Spleen (tissue), 11 donors: ENCODE data around the gene SLC25A26. TPM values are rescaled to one million over a fixed set of nuclear protein-coding genes. Genes with fewer than 3 reads are reported as not detected.
A peak's percentile ranks its signal among the peaks of the same experiment; 100 is the strongest.

ENCODE experiments used
- DNase-seq: peaks from one replicate; pipeline ENCODE4 v3.0.0-alpha.2; 2020
- H3K27ac ChIP-seq, 8 donors: fragments of 200-600 bp; sonication (generic) in 7 of 8; 1 replicate in 4 of 8; 2 replicates in 4 of 8; pipeline versions ENCODE4 v1.5.0 to v1.8.0; 2016 to 2021; ENCODE audit warnings: inconsistent platforms in 4 of 8, mild to moderate bottlenecking in 4 of 8, moderate library complexity in 1 of 8
- H3K27me3 ChIP-seq, 7 donors: fragments of 200-600 bp; sonication (generic) in 6 of 7; replicated peaks in 1 of 7; 1 replicate in 4 of 7; 2 replicates in 3 of 7; pipeline versions ENCODE4 v1.5.0 to v1.8.0; 2016 to 2021; ENCODE audit warnings: inconsistent platforms in 3 of 7, mild to moderate bottlenecking in 1 of 7
- H3K36me3 ChIP-seq, 6 donors: fragments of 200-600 bp; sonication (generic) in 5 of 6; 1 replicate in 4 of 6; 2 replicates in 2 of 6; pipeline versions ENCODE4 v1.5.0 to v1.8.0; 2016 to 2021; ENCODE audit warnings: inconsistent platforms in 2 of 6
- H3K4me1 ChIP-seq, 6 donors: fragments of 200-600 bp; sonication (generic) in 5 of 6; 1 replicate in 3 of 6; 2 replicates in 3 of 6; pipeline versions ENCODE4 v1.5.0 to v1.8.0; 2016 to 2021; ENCODE audit warnings: inconsistent platforms in 3 of 6
- H3K4me3 ChIP-seq, 8 donors: fragments of 200-600 bp; sonication (generic) in 7 of 8; 1 replicate in 4 of 8; 2 replicates in 4 of 8; pipeline versions ENCODE4 v1.5.0 to v1.8.0; 2016 to 2021; ENCODE audit warnings: inconsistent platforms in 4 of 8, mild to moderate bottlenecking in 4 of 8, moderate library complexity in 2 of 8
- H3K9me3 ChIP-seq, 8 donors: fragments of 200-600 bp; sonication (generic) in 7 of 8; 1 replicate in 4 of 8; 2 replicates in 4 of 8; pipeline versions ENCODE4 v1.5.0 to v1.8.0; 2016 to 2021; ENCODE audit warnings: inconsistent platforms in 4 of 8
- CTCF ChIP-seq, 11 experiments: fragments of 200-600 bp in 7 of 11; fragments of 450-650 bp in 4 of 11; sonication (generic) in 4 of 11; IDR thresholded peaks in 8 of 11; conservative IDR thresholded peaks in 3 of 11; 1 replicate in 7 of 11; 2 replicates in 4 of 11; pipeline versions ENCODE4 v1.4.0 to v1.8.0; 2016 to 2021; ENCODE audit warnings: antibody characterized with exemption in 11 of 11, inconsistent platforms in 4 of 11, mild to moderate bottlenecking in 1 of 11
- POLR2A ChIP-seq, 3 donors: fragments of 450-650 bp; IDR thresholded peaks; one replicate each; pipeline ENCODE4 v1.5.1; 2017; ENCODE audit warnings: antibody characterized with exemption in 3 of 3, mild to moderate bottlenecking in 1 of 3
- POLR2AphosphoS5 ChIP-seq, 3 donors: sonication (generic); formaldehyde crosslinking; IDR thresholded peaks; one replicate each; pipeline ENCODE4 v1.5.1; 2017; ENCODE audit warnings: antibody characterized with exemption in 3 of 3
- WGBS, 5 donors: extraction: QIAGEN DNeasy Blood & Tissue Kit in 3 of 5; methylation state at CpG; one replicate each; pipeline versions ENCODE4 v1.1.5 to v1.1.7; 2013 to 2018; 5-methylcytosine and 5-hydroxymethylcytosine counted together
- intact Hi-C: fragments of 100-400 bp; cut with DNase I; formaldehyde crosslinking; loops from one replicate; pipeline ENCODE4 v1.15.0; 2023; ENCODE audit warnings: low total_unique reads
- polyA plus RNA-seq, 3 donors: library from polyadenylated mRNA; stranded (reverse); fragments of 200-250 nt; gene quantifications; one replicate each; pipeline ENCODE4 v1.2.1, GENCODE V29; 2013
- total RNA-seq, 7 donors: library from RNA; depleted of rRNA in 3 of 7; stranded (reverse); fragments of >200 nt in 3 of 7; fragmentation: NEBNext Ultra II Directional in 4 of 7; extraction: Animal tissue kit (Norgen Biotek cat#: 25700) in 4 of 7; gene quantifications; one replicate each; pipeline versions ENCODE4 v1.1.0 to v1.2.1, GENCODE V29; 2016 to 2021
- donor health status: healthy with polysubstance abuse.
- donor health status: DM: no; HTN: no; CAD: no; lungs with moderate emphysema.
- donor health status: DM: no; HTN: no; CAD: no.
- donor health status: Bipolar disorder and iron deficiency.
- donor health status: healthy.
- donor health status: DM: no; HTN: no; CAD: no.
- donor health status: DM: yes; HTN: yes; CAD: no.

SLC25A26 gene
- total and polyA plus RNA-seq, 10 donors = 14.9 to 20.9 (median 16.0) TPM

DNA sequence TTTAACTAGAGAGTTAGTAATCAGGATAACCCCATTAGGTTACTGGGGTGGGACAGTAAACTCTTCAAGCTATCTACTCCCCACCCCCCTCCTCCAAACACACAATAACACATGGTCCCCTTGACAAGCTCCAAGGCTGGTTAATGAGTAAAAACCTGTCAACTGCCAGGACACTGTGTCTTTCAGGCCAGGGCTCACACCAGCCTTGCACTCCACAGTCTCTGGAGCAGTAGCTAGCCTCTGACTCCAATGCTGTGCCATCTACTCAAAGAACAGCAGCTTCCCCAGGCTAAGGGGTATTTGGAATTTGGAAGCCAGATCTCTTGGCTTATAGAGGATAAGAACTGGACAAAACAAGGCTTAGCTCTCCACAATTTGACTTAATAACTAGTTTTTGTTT is 164.3 kb downstream of the SLC25A26 start:
- Histone ChIP-seq H3K9me3 (peaks cover 0 to 15% (median 2%) of the 10 kb centered on the region in 8 donors), H3K36me3 (peaks cover 0 to 75% (median 60%) of the 10 kb centered on the region in 6 donors), H3K27ac (no peak overlapping the region), H3K4me3 (no peak overlapping the region), H3K4me1 (peaks cover 0 to 36% (median 10%) of the 10 kb centered on the region in 6 donors), H3K27me3 (no peaks in the 10 kb centered on the region)
- DNase-seq = no peak
- no peak for TF ChIP-seq POLR2A (IDR thresholded peaks at IDR 0.05)
- no peak for TF ChIP-seq CTCF (IDR thresholded peaks at IDR 0.05 in 8 of 11, conservative IDR thresholded peaks at IDR 0.05 in 3 of 11)
- TF ChIP-seq POLR2AphosphoS5 (IDR thresholded peaks at IDR 0.05) = no peak
- intact Hi-C loops = no loop called here

DNA sequence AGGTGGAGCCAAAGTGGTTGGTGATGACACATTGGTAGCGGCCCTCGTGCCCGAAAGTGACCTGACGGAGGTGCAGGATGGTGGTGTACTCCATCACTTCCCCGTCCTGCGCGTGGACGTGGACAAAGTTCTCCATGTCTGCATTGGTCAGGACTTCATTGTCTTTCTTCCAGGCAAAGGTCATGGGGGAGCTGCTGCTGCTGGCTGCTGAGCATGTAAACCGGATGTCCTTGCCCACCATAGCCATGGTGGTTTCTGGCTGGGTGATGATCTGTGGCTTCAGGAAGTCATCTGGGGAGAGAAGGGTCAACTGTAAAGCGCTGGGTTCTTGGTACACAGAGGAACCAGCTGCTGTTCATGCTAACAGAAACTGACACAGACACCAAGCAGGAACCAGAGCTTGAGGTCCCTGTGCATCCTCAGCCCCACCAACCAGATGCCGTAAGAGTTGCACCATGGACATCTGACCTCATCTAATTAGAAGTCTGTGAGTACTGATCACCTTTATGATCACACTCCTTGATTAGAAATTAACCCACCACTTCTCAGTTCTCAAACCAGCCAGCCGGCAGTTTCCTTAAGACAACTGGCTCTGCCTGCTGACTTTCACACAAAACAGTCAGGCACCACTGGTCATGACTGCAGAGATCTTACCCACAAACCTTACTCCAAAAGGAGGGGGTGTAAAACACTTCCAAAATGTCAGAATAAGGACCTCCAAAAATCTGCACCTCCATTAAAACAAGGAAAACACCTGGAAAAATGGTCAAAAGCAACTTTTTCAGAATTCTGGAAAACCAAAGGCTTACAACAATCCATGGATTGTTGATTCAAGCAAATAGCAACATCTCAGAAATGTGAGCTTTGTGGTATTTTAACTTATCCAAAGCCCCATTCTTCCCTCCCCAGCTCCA is 165.5 kb downstream of the SLC25A26 start:
- 77 to 85% (median 83%) methylated on average over 7 to 12 of the region's 12 CpGs for WGBS, 5 donors
- TF ChIP-seq POLR2AphosphoS5 (IDR thresholded peaks at IDR 0.05) = peak in 1 of 3 donors; percentile 22
- TF ChIP-seq CTCF (IDR thresholded peaks at IDR 0.05 in 8 of 11, conservative IDR thresholded peaks at IDR 0.05 in 3 of 11) = no peak
- no peak for DNase-seq
- Histone ChIP-seq H3K4me3 (no peak overlapping the region), H3K27ac (peak overlapping the region in 4 of 8 donors; percentile 19 to 39 (median 32)), H3K27me3 (no peaks in the 10 kb centered on the region), H3K4me1 (peaks cover 0 to 48% (median 15%) of the 10 kb centered on the region in 6 donors), H3K36me3 (peaks cover 0 to 63% (median 48%) of the 10 kb centered on the region in 6 donors), H3K9me3 (peaks cover 0 to 15% (median 2%) of the 10 kb centered on the region in 8 donors)
- intact Hi-C loops = no loop called here

GRCh38 chr3:66386925-66387650 is 166.3 kb downstream of the SLC25A26 start:
- peak overlapping the region in 4 of 8 donors; percentile 19 to 39 (median 32) for H3K27ac ChIP-seq
- H3K4me3 ChIP-seq = no peak overlapping the region
- peaks cover 0 to 49% (median 16%) of the 10 kb centered on the region in 6 donors for H3K4me1 ChIP-seq
- no peak for TF ChIP-seq POLR2A (IDR thresholded peaks at IDR 0.05)
- no peak for TF ChIP-seq CTCF (IDR thresholded peaks at IDR 0.05 in 8 of 11, conservative IDR thresholded peaks at IDR 0.05 in 3 of 11)
- TF ChIP-seq POLR2AphosphoS5 (IDR thresholded peaks at IDR 0.05) = no peak
- H3K9me3 ChIP-seq = peaks cover 0 to 15% (median 2%) of the 10 kb centered on the region in 8 donors
- H3K27me3 ChIP-seq = no peaks in the 10 kb centered on the region
- intact Hi-C loops = no loop called here
- no peak for DNase-seq
- peaks cover 0 to 59% (median 40%) of the 10 kb centered on the region in 6 donors for H3K36me3 ChIP-seq
- 63 to 80% (median 68%) methylated on average over 7 of the region's 7 CpGs for whole genome bisulfite sequencing, 5 donors
